ENCODE data around the gene MIPOL1.

MIPOL1 gene

DNA sequence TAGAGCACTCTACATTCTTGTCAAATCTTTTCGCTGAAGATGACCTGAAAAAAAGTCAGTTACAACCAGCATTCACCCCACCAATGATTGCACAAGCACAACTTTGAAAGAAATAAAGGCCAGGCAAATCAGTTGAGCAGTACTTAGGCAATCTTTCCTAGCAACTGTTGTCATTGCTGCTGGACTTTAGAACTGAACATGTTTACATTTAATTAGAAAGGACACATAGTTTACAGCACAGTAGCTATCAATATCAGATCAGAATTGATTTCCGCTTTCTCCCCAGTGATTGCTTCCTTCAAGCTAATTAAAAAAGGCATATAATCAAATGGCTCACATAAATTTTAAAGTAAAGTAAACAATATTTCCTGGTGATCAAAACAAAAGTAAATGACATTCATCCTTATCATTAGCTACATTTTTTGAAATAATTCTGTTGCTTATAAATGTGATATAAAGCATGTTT is 268.9 kb downstream of the MIPOL1 start:
- DNase-seq: no peak

DNA sequence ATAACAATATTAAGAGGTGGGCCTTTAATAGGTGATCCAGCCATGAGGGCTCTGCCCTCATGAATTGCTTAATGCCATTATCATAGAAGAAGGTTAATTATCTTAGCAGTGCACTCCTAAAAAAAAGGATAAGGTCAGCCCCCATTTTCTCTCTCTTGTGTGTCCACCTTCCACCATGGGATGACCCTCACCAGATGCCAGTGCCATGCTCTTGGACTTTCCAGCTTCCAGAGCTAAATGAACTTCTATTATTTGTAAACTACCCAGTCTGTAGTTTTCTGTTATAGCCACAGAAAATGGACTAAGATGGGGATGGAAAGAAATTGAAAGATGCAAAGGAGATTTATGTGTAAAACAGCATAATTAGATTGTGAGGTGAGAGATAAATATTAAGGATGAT is 271.9 kb downstream of the MIPOL1 start:
- DNase-seq: no peak

DNA sequence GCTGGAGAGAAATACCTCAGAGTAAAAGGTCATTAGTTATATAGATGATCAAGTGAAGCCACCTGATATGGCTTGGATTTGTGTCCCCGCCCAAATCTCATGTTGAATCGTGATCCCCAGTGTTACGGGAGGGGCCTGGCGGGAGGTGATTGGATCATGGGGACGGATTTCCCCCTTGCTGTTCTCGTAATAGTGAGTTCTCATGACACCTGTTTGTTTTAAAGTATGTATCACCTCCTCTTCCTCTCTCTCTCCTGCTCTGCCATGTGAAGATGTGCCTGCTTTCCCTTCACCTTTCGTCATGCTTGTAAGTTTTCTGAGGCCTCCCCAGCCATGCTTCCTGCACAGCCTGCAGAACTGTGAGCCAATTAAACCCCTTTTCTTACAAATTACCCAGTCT is 272.5 kb downstream of the MIPOL1 start:
- DNase-seq: no peak

DNA sequence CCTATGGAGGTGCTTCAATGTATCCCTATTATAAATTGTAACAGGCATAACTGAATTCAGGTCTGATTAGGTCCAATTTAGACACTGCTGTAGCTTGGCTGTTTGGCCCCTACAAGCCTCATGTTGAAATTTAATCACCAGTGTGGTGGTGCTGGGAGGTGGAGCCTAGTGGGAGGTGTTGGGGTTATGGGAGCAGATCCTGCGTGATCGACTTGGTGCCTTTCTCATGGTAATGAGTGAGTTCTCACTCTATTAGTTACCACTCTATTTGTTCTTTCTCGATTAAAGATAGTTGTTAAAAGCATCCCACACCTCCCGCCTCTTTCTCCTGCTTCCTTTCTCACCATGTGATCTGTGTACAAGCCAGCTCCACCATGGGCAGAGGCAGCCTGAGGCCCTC is 275.2 kb downstream of the MIPOL1 start:
- DNase-seq: no peak

DNA sequence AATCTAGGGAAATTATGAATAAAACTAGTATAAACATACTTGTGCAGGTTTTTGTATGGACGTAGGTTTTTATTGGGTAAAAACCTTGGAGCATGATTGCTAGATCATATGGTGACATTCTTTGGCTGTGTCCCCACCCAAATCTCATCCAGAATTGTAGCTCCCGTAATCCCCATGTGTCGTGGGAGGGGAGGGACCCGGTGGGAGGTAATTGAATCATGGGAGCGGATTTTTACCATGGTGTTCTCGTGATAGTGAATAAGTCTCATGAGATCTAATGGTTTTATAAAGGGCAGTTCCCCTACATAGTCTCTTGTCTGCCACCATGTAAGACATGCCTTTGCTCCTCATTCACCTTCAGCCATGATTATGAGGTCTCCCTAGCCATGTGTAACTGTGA is 276.5 kb downstream of the MIPOL1 start:
- DNase-seq: no peak

DNA sequence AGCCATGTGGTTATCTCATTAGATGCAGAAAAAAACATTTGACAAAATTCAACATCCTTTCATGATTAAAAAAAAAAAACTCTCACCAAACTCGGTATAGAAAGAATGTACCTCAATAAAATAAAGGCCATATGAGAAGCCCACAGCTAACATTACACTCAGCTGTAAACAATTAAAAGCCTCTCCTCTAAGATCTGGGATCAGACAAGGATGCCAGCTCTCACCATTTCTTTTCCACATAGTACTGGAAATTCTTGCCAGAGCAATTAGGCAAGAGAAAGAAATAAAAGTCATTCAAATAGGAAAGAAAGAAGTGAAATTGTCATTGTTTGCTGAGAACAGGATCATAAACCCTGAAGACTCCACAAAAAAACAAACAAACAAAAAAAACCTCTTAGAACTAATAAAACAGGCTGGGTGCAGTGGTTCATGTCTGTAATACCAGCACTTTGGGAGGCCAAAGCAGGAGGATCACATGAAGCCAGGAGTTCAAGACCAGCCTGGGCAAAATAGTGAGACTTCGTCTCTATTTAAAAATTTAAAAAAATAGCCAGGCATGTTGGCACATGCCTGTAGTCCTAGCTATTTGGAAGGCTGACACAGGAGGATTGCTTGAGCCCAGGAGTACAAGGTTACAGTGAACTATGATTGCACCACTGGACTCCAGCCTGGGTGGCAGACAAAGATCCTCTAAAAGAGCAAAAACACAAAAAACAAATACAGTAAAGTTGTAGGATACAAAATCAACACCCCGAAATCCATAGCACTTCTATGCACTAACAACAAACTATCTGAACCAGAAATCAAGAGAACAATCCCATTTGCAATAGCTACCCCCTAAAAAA is 282.9 kb downstream of the MIPOL1 start:
- DNase-seq: no peak

DNA sequence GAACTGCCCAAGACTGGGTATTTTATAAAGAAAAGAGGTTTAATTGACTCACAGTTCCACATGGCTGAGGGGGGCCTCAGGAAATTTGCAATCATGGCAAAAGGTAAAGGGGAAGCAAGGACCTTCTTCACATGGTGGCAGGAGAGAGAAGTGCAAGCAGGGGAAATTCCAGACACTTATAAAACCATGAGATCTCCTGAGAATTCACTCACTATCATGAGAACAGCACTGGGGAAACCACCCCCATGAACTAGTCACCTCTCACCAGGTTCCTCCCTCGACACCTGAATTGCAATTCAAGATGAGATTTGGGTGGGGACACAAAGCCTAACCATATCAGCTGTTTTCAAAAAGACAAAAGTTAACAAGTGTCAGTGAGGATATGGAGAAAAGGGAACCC is 284.7 kb downstream of the MIPOL1 start:
- DNase-seq: no peak

DNA sequence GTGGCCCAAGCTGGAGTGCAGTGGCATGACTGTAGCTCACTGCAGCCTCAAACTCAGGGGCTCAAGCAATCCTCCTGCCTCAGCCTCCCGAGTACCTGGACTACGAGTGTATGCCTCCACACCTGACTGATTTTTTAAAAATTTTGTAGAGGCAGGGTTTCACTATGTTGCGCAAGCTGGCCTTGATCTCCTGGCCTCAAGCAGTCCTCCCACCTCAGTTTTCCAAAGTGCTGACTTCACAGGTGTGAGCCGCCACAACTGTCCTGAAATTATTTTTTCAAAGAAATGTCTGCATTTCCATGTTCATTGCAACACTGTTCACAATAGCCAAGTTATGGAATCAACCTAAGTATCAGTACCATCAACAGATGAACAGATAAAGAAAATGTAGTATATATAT is 285.9 kb downstream of the MIPOL1 start:
- no peak for DNase-seq

DNA sequence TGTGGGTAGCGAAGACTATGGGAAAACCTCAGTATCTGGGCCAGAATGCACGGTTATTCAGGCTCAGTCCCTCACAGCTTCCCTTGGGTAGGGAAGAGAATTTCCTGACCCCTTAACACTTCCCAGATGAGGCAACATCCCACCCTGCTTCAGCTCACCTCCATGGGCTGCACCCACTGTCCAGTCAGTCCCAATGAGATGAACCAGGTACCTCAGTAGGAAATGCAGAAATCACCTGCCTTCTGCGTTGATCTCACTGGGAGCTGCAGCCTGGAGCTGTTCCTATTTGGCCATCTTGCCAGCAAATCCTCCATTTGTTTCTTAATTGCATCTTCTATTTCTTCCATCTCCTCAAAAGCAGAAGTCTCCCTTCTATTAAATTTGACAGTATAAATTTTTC is 292.9 kb downstream of the MIPOL1 start:
- DNase-seq: no peak

DNA sequence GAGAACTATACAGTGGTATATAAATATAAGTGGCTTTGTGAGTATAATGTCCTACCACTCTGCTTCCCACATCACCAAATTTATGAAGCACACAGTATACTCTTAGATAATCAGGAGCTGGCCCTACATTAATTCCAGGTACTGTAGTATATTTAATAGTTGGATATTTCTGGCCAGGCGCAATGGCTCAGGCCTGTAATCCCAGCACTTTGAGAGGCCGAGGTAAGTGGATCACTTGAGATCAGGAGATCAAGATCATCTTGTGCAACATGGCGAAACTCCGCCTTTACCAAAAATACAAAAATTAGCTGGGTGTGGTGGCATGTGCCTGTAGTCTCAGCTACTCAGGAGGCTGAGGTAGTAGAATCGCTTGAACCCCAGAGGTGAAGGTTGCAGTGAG is 293.3 kb downstream of the MIPOL1 start:
- DNase-seq: no peak

DNA sequence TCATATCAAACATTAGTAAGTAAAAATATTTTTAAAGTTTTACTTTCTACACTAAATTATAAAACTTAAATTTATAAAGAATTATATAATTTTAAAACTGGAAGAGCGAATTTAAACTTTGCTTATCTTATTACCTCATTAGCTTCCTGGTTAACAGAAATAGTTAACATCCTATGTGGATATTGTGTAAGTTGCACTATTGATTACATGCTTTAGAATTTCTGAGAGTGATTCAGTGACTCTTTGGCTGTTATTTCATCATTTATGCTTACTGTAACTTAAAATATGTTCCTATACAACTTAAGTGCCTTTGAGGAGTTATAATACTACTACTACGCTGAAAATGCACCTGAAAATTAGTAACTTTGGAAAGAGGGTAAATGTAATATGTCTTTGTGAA is 295.9 kb downstream of the MIPOL1 start:
- no peak for DNase-seq

DNA sequence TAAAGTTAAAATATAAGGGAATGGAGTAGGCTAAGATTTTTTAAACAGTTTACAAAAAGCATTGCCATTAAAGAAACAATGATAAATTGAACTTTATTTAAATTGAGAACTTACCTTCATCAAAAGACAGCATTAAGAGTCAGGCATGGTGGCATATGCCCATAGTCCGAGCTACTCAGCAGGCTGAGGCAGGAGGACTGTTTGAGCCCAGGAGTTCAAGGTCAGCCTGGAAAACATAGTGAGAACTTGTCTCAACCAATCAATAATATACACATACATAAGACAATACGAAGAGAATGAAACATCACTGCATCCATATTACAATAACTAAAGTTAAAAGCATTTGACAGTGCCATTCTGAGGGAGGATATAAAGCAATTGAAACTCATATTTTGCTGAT is 299.7 kb downstream of the MIPOL1 start:
- no peak for DNase-seq

DNA sequence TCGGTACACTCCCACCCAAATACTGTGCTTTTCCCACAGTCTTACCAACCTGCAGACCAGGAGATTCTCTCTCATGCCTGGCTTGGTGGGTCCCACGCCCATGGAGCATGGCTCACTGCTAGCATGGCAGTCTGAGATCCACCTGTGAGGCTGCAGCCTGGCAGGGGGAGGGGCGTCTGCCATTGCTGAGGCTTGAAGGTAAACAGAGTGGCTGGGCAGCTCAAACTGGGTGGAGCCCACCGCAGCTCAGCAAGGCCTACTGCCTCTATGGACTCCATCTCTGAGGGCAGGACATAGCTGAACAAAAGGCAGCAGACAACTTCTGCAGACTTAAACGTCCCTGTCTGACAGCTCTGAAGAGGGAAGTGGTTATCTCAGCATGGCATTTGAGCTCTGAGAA is 304.1 kb downstream of the MIPOL1 start:
- DNase-seq: no peak

DNA sequence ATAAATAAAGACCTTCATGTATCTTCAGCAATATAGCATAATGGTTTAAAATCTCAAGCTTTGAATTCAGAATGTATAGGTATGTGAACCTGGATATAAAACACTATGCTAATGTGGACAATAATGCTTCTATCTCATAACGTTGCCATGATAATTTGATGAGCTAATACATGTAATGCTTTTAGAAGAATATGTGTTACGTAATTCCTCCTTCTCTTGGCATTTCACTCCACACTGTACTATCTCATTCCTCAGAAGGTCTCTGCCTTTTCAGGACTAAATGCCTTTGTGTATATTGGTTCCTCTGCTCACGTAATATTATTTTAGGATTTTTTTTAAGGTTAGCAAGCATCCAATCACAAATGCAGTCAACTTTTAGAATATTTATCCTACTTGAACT is 310.8 kb downstream of the MIPOL1 start:
- DNase-seq: no peak

DNA sequence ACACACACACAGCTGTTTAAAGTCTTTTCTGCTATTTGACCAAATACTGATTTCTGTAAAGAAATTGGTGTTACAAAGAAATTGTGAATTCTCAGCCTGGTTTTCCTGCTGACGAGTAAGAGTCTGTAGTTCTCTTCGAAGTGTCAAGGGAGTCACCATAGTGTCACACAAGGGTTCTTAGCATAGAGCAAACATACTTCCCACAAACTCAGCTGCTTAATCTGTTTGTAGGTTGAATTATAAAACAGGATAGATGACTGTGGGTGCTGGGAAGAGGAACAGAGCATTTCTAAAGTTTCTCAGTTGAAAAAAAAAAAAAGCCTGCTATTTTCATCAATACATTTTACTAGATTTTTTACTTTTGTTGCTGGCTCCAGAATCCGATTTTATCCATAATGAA is 314.4 kb downstream of the MIPOL1 start:
- DNase-seq: no peak

DNA sequence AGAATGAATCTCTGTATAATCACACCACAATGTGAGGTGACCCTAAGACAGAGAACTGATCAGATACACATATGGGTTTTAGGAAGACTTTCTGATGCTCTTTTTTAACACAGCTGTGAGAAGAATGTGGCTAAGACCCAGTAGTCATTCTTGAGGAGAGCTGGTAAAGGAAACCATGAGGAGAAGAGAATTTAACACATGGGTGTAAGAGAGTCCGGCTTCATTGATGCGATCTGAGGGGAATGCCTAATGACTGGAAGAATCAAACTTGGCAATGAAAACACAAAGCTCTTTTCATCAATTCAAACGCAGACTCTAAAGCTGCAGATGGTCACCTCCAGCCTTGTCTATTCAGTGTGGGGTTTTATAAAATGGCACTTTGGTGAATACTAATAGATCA is 318.0 kb downstream of the MIPOL1 start:
- no peak for DNase-seq

DNA sequence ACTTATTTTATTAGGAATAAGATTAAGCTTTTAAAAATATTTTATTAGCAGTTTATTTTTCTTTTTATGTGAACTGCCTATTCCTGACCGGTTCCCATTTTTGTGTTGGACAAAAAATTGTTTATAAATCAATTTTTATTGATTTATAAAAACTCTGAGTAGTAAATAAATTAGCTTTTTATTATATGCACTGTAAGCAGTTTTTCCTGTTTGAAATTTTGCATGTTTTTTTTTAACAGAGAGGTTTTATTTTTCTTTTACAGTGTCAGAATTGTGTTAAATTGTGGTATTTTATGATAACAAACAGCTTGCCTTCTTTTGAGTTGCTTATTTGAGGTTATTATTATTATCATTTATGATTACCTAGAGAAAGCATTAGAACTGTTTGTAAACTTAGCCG is 329.3 kb downstream of the MIPOL1 start:
- DNase-seq: no peak

DNA sequence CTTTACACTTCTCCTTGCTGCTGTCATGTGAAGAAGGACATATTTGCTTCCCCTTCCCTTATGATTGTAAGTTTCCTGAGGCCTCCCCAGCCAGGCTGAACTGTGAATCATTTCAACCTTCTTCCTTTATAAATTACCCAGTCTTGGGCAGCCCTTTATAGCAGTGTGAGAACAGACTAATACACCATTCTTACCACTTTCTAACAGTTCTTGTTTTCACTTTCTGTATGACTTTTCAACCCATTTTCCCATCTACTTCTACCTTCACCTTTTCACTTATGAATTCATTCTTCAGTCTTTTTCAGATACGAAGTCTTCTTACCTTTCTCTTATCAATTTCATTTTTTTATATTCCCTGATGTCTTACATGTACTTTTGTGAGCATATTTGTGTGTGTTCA is 342.3 kb downstream of the MIPOL1 start:
- no peak for DNase-seq

DNA sequence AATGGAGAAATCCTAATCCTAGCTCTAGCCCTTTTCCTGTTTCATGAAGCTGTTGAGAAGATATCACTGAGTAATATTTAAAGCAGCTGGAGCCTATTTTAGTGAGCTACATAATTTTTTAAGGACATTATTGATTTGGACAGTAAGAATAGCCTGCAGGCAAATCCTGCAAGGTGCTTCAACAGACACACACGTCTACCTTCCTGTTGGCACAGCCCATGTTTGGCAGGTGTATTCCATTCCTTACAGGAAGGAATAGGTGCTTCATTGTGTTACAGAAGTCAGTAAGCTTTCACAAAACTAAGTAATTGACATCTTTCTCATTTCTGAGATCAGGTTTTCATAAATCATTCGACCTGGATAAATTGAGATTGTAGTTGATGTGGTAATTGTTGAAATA is 346.7 kb downstream of the MIPOL1 start:
- DNase-seq: no peak

DNA sequence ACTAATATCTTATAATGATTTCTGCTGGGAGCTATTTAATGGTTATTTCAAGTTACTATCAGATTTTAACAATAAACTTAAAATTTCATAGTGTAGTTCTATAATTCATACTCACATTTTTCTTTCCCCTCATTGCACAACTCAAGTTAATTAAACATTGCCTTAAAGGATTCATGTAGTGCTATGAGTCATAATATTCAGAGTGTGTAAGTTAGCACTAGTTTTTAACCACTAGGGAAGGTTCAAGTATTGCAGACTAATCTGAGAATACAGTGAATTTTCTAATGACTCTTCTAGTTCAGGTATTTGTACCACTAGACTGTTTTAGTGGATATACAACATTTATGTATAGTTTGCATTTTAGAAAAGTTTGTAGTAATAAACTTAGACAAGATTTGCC is 347.4 kb downstream of the MIPOL1 start:
- no peak for DNase-seq

DNA sequence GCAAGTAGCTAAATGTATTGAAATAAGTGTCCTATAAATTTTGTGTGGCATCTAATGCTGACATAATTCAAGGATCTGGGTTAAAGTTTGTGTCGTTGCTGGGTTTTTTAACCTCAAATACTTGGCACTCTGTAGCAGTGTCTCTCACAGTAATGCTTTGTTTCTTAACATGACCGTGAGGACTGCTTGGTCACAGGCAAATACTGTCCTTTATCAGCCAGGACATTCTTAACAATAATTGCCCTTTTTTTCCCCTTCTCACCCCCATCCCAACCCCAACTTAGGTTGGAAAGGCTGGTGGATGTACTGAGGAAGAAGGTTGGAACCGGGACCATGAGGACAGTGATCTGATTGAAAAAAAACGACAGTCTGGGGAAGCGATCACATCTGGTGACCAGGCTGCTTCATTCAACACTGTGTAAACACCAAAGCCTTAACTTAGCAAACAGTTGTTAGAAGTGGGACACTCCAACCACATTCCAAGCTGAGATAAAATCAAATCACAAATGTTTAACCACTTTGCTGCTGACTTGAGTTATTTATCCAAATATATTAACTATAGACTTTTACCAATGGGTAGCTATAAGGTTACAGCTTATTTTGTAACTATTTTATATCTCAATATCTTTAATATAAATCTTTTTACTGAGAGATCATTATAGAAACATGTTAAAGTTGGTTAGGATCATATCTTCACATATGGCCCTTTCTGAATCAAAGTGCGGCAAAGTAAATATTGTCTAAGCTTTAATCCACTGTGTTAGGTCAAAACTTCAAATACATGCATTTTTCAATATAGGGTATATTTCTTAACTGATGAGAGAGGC is 349.1 kb downstream of the MIPOL1 start:
- no peak for DNase-seq

DNA sequence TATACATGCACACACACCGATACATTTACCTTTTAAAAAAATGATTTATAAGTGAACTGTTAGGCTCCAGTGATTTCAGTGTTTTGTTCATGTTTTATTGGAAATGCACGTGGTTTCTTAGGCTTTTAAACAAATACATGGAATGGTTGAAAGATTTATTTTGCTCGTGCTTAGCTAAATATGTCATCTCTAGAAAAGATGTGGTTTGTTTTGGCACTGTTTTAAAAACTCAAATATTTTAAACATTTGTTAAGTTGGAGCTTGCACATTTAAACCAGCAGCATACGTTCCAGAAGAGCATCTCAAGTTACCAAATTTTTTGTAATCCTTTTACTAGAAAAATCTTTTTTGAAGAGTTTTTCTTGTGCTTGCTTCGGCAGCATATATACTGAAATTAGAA is 352.8 kb downstream of the MIPOL1 start:
- DNase-seq: no peak

DNA sequence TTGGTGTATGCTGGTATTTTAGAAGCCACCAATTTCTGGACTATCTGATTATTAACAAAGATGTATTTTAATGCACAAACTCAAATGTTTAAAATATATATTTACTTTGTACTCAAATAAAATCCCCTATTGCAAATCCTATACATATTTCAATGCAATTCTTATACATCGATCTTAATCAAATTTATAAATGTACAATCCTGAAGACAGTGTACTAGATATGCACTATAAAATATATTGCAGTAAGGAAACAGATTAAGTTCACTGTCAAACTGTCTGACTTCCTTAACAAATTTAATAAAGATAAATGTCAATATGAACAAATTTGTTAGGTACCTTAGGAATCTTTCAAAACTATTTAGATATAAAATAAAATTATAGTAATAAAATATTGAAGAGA is 353.4 kb downstream of the MIPOL1 start:
- no peak for DNase-seq

DNA sequence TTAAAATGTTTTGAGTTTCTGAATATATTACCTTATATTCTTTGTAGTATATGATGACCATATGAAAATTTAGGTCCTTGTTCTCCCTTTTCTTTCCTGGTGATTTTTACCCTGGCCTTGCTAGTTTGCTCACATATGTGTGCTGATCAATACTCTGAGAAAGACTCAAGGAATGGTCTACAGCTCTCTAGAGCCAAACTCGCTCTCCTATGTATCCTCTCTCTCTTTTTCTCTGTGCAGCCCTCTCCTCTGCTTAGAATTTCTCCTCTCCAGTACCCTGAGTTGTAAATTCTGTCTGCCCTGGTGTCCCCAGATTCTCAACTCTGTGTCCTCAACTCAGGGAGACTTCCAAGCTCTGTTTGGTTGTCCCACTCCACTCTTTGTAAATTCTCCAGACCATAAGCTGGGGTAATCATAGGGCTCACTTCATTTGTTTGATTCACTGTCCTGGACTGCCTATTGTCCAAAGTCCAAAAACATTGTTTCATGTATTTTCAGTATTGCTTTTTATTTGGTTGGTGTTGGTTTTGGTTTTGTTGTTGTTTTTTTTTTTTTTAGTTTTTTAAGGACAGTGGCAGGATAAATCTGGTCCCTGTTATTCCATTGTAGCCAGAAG is 356.3 kb downstream of the MIPOL1 start:
- no peak for DNase-seq

All from NK-92 treated with Interleukin-12 subunit alpha and Interleukin-12 subunit beta, amount 100 ng/mL, for 24 hours (cell line).